ENCODE measurements around the gene OPRL1. TPM values are rescaled to one million over a fixed set of nuclear protein-coding genes. Genes with fewer than 3 reads are reported as not detected.
"Not testable (repeated sequence)": the region's sequence is repeated elsewhere in the genome, so short reads cannot be mapped to it uniquely, and the experiment has no call there.

OPRL1 gene
- total RNA-seq, 1 experiment from 2014 or later, result 3.9 TPM

- no peaks in the 10 kb centered on the region for H3K36me3 ChIP-seq
- H3K27me3 ChIP-seq, result peaks cover 5% of the 10 kb centered on the region; the same call in 1 of the 2 replicates
- peaks cover 4% of the 10 kb centered on the region; the same call in 1 of the 2 replicates for H3K9me3 ChIP-seq
- no peak overlapping the region for H3K4me3 ChIP-seq
- DNase-seq, result peak; percentile 39
These were observed 51.5 kb downstream of the OPRL1 start for GRCh38 chr20:64131406-64131805.

GRCh38 chr20:64133951-64134407 lies 54.1 kb downstream of the OPRL1 start:
- Histone ChIP-seq H3K9me3 (no peaks in the 10 kb centered on the region), H3K36me3 (no peaks in the 10 kb centered on the region), H3K4me3 (no peak overlapping the region), H3K27me3 (peaks cover 3% of the 10 kb centered on the region; the same call in 1 of the 2 replicates)
- no peak for DNase-seq

- not testable (repeated sequence) for H3K27me3 ChIP-seq, H3K9me3 ChIP-seq, DNase-seq, H3K4me3 ChIP-seq, H3K36me3 ChIP-seq
These were observed 54.9 kb downstream of the OPRL1 start for GRCh38 chr20:64134744-64135143.

- no peaks in the 10 kb centered on the region for H3K9me3 ChIP-seq
- no peaks in the 10 kb centered on the region for H3K27me3 ChIP-seq
- no peaks in the 10 kb centered on the region for H3K36me3 ChIP-seq
- H3K4me3 ChIP-seq, result no peak overlapping the region
- DNase-seq, result no peak
These were observed 56.3 kb downstream of the OPRL1 start for GRCh38 chr20:64136004-64136710.

- no peaks in the 10 kb centered on the region for H3K27me3 ChIP-seq
- no peak for DNase-seq
- no peaks in the 10 kb centered on the region for H3K36me3 ChIP-seq
- H3K4me3 ChIP-seq, result no peak overlapping the region
- H3K9me3 ChIP-seq, result no peaks in the 10 kb centered on the region
These were observed 57.7 kb downstream of the OPRL1 start for GRCh38 chr20:64137598-64138031.

GRCh38 chr20:64138276-64138815 lies 58.5 kb downstream of the OPRL1 start:
- no peak for DNase-seq
- no peaks in the 10 kb centered on the region for H3K27me3 ChIP-seq
- H3K9me3 ChIP-seq, result no peaks in the 10 kb centered on the region
- no peak overlapping the region for H3K4me3 ChIP-seq
- no peaks in the 10 kb centered on the region for H3K36me3 ChIP-seq

- no peaks in the 10 kb centered on the region; the same call in 1 of the 2 replicates for H3K27me3 ChIP-seq
- H3K9me3 ChIP-seq, result no peaks in the 10 kb centered on the region; the same call in 1 of the 2 replicates
- H3K36me3 ChIP-seq, result no peaks in the 10 kb centered on the region
- DNase-seq, result no peak
- no peak overlapping the region for H3K4me3 ChIP-seq
These were observed 59.5 kb downstream of the OPRL1 start for GRCh38 chr20:64139199-64140060.

- peaks cover 3% of the 10 kb centered on the region for H3K9me3 ChIP-seq
- DNase-seq, result no peak
These were observed 60.4 kb downstream of the OPRL1 start for GRCh38 chr20:64140061-64140931.

GRCh38 chr20:64140956-64141355 lies 61.1 kb downstream of the OPRL1 start:
- H3K27me3 ChIP-seq, result no peaks in the 10 kb centered on the region; the same call in 1 of the 2 replicates

More at GRCh38 chr20:64140061-64140931, 60.4 kb downstream of the OPRL1 start:
- no peaks in the 10 kb centered on the region; the same call in 1 of the 2 replicates for H3K27me3 ChIP-seq
- H3K36me3 ChIP-seq, result no peaks in the 10 kb centered on the region
- no peak overlapping the region for H3K4me3 ChIP-seq

GRCh38 chr20:64142590-64142989 lies 62.7 kb downstream of the OPRL1 start:
- Histone ChIP-seq H3K27me3 (no peaks in the 10 kb centered on the region; the same call in 1 of the 2 replicates), H3K9me3 (peaks cover 7% of the 10 kb centered on the region), H3K36me3 (no peaks in the 10 kb centered on the region), H3K4me3 (no peak overlapping the region)
- no peak for DNase-seq

More at GRCh38 chr20:64140956-64141355, 61.1 kb downstream of the OPRL1 start:
- Histone ChIP-seq H3K9me3 (peaks cover 7% of the 10 kb centered on the region), H3K36me3 (no peaks in the 10 kb centered on the region), H3K4me3 (no peak overlapping the region)
- no peak for DNase-seq

- Histone ChIP-seq H3K9me3 (peaks cover 7% of the 10 kb centered on the region), H3K27me3 (no peaks in the 10 kb centered on the region; the same call in 1 of the 2 replicates), H3K4me3 (no peak overlapping the region), H3K36me3 (no peaks in the 10 kb centered on the region)
- DNase-seq, result no peak
These were observed 63.3 kb downstream of the OPRL1 start for GRCh38 chr20:64143018-64143801.

GRCh38 chr20:64144144-64144912 lies 64.4 kb downstream of the OPRL1 start:
- Histone ChIP-seq H3K36me3 (no peaks in the 10 kb centered on the region), H3K27me3 (no peaks in the 10 kb centered on the region; the same call in 1 of the 2 replicates), H3K9me3 (peaks cover 7% of the 10 kb centered on the region), H3K4me3 (no peak overlapping the region)
- DNase-seq, result no peak

GRCh38 chr20:64145458-64146300 lies 65.8 kb downstream of the OPRL1 start:
- DNase-seq, result no peak
- Histone ChIP-seq H3K27me3 (no peaks in the 10 kb centered on the region; the same call in 1 of the 2 replicates), H3K4me3 (no peak overlapping the region), H3K9me3 (peaks cover 7% of the 10 kb centered on the region), H3K36me3 (no peaks in the 10 kb centered on the region)
